Adrenal gland (tissue), 5 donors: ENCODE data around the gene F5.

Source experiments
- CTCF ChIP-seq, 6 experiments: fragments of 450-650 bp in 4 of 6; fragments of 200-600 bp in 2 of 6; sonication (generic) in 1 of 6; IDR thresholded peaks; 1 replicate in 5 of 6; 2 replicates in 1 of 6; pipeline versions ENCODE4 v1.5.1 to v1.8.0; 2016 to 2021; ENCODE audit warnings: antibody characterized with exemption in 6 of 6, mild to moderate bottlenecking in 2 of 6, moderate library complexity in 1 of 6
- POLR2A ChIP-seq, 2 donors: fragments of 450-650 bp; IDR thresholded peaks; one replicate each; pipeline ENCODE4 v1.6.1; 2017; ENCODE audit warnings: antibody characterized with exemption in 2 of 2, mild to moderate bottlenecking in 2 of 2, moderate library complexity in 1 of 2
- donor health status: DM: no; HTN: no; CAD: no.

DNA sequence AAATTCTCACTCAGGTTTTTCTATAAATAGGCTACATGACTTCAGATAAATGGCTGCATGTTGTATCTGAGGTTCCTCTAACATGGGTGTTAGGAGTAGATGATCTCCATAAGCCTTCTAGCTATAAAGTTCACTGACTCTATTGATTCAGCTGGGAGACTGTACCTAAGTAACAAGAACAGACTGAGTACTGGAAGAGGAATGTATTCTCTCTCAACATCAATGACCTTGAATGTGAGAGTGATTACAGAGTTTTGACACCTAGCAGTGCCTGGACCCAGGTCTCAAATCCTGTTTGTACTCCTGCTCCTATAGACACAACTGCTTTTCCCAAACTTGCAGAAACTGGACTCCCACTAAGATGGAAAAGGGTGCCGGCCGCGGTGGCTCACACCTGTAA lies 91.9 kb downstream of the F5 start:
- no peak for TF ChIP-seq CTCF (IDR thresholded peaks at IDR 0.05)
- TF ChIP-seq POLR2A (IDR thresholded peaks at IDR 0.05), result no peak
